Osteoblast (primary cell): ENCODE measurements around the gene HOXA11. TPM values are rescaled to one million over a fixed set of nuclear protein-coding genes. Genes with fewer than 3 reads are reported as not detected.
A peak's percentile ranks its signal among the peaks of the same experiment; 100 is the strongest.

Experiments
- DNase-seq: peaks from one replicate; pipeline ENCODE4 v3.0.0; 2011; ENCODE audit warnings: low spot score, mixed read lengths; ENCODE audit not compliant: insufficient read length; ENCODE audit errors: missing footprints
- H2AFZ ChIP-seq: 2 replicates; pipeline ENCODE4 v1.6.0; 2011; ENCODE audit warnings: mild to moderate bottlenecking, low read length
- H3K27ac ChIP-seq: 2 replicates; pipeline ENCODE4 v1.5.1; 2011; ENCODE audit warnings: mild to moderate bottlenecking, low read depth, low read length, moderate library complexity
- H3K27me3 ChIP-seq: 2 replicates; pipeline ENCODE4 v1.6.0; 2012; ENCODE audit warnings: mild to moderate bottlenecking, control low read depth, inconsistent platforms, low read length, moderate library complexity; ENCODE audit not compliant: insufficient read depth
- H3K36me3 ChIP-seq: 2 replicates; pipeline ENCODE4 v1.5.1; 2011; ENCODE audit warnings: mild to moderate bottlenecking, low read length, control low read depth, moderate library complexity; ENCODE audit not compliant: insufficient read depth
- H3K4me1 ChIP-seq: 2 replicates; pipeline ENCODE4 v1.5.1; 2011; ENCODE audit warnings: mild to moderate bottlenecking, low read length, control low read depth, moderate library complexity; ENCODE audit not compliant: insufficient read depth
- H3K4me2 ChIP-seq: 2 replicates; pipeline ENCODE4 v1.6.0; 2011; ENCODE audit warnings: mild to moderate bottlenecking, low read length; ENCODE audit not compliant: insufficient read depth
- H3K4me3 ChIP-seq: fragments of 200-600 bp; sonication (generic); 3 replicates; pipeline ENCODE4 v1.5.1; 2012; ENCODE audit warnings: mild to moderate bottlenecking, low read length, inconsistent platforms; ENCODE audit not compliant: insufficient read depth
- H3K79me2 ChIP-seq: 2 replicates; pipeline ENCODE4 v1.6.0; 2012; ENCODE audit warnings: mild to moderate bottlenecking, low read length, control low read depth, inconsistent platforms; ENCODE audit not compliant: insufficient read depth
- H3K9me3 ChIP-seq: 2 replicates; pipeline ENCODE4 v1.5.1; 2011; ENCODE audit warnings: low read depth, low read length, control low read depth
- H4K20me1 ChIP-seq: 2 replicates; pipeline ENCODE4 v1.6.0; 2012; ENCODE audit warnings: mild to moderate bottlenecking, low read length, control low read depth; ENCODE audit not compliant: insufficient read depth
- CTCF ChIP-seq: IDR thresholded peaks from 2 replicates; pipeline ENCODE4 v1.5.1; 2011; ENCODE audit warnings: mild to moderate bottlenecking, low read depth, low read length, moderate library complexity; ENCODE audit errors: extremely low read depth
- total RNA-seq: library from RNA; depleted of rRNA; stranded (reverse); fragments of >200 nt; gene quantifications from 2 replicates; pipeline ENCODE4 v1.2.3, GENCODE V29; 2012

HOXA11 gene
- total RNA-seq, 1 donor = 15.2 TPM

- Histone ChIP-seq H3K9me3 (no peaks in the 10 kb centered on the region), H2AFZ (peak overlapping the region; percentile 46), H3K4me3 (peak overlapping the region; percentile 92), H3K4me2 (peak overlapping the region; percentile 96), H3K4me1 (peaks cover 59% of the 10 kb centered on the region), H4K20me1 (no peaks in the 10 kb centered on the region), H3K27me3 (no peaks in the 10 kb centered on the region), H3K36me3 (no peaks in the 10 kb centered on the region), H3K27ac (peak overlapping the region; percentile 95), H3K79me2 (peaks cover 96% of the 10 kb centered on the region)
- TF ChIP-seq CTCF = no peak
- peak; percentile 94 for DNase-seq
Observed at GRCh38 chr7:27188386-27189294, 3.6 kb upstream of the HOXA11 start.

GRCh38 chr7:27187475-27188385 is 2.7 kb upstream of the HOXA11 start:
- Histone ChIP-seq H3K27ac (peak overlapping the region; percentile 95), H3K9me3 (no peaks in the 10 kb centered on the region), H3K4me2 (peak overlapping the region; percentile 96), H3K4me1 (peaks cover 55% of the 10 kb centered on the region), H2AFZ (peak overlapping the region; percentile 53), H4K20me1 (no peaks in the 10 kb centered on the region), H3K79me2 (peaks cover 98% of the 10 kb centered on the region), H3K4me3 (peak overlapping the region; percentile 92), H3K27me3 (no peaks in the 10 kb centered on the region), H3K36me3 (no peaks in the 10 kb centered on the region)
- no peak for TF ChIP-seq CTCF
- DNase-seq = peak; percentile 94

- peaks cover 98% of the 10 kb centered on the region for H3K79me2 ChIP-seq
- DNase-seq = no peak
- peaks cover 8% of the 10 kb centered on the region for H3K36me3 ChIP-seq
- H3K27me3 ChIP-seq = no peaks in the 10 kb centered on the region
- peak overlapping the region; percentile 96 for H3K4me2 ChIP-seq
- peak overlapping the region; percentile 92 for H3K4me3 ChIP-seq
- peaks cover 63% of the 10 kb centered on the region for H3K4me1 ChIP-seq
- no peaks in the 10 kb centered on the region for H3K9me3 ChIP-seq
- no peak for TF ChIP-seq CTCF
- no peaks in the 10 kb centered on the region for H4K20me1 ChIP-seq
- H2AFZ ChIP-seq = no peak overlapping the region
- H3K27ac ChIP-seq = peak overlapping the region; percentile 95
Observed at GRCh38 chr7:27186668-27187474, 1.8 kb upstream of the HOXA11 start.
